Measurements from ENCODE around the gene BTBD7.

The BTBD7 gene

GRCh38 chr14:93322929-93323599 lies 9.8 kb downstream of the BTBD7 start (continued):
- TF ChIP-seq ZC3H10 (CRISPR knock-in tag; IDR thresholded peaks at IDR 0.05) (no peak), PPARA (CRISPR knock-in tag; IDR thresholded peaks at IDR 0.05; ENCODE audit: borderline replicate concordance) (no peak), SNAI2 (CRISPR knock-in tag; IDR thresholded peaks at IDR 0.05) (no peak), POU6F1 (CRISPR knock-in tag; IDR thresholded peaks at IDR 0.05; ENCODE audit: borderline replicate concordance, low read depth) (no peak), RARB (CRISPR knock-in tag; IDR thresholded peaks at IDR 0.05) (no peak), TOX (CRISPR knock-in tag; IDR thresholded peaks at IDR 0.05; ENCODE audit: borderline replicate concordance) (no peak), ESRRG (CRISPR knock-in tag; IDR thresholded peaks at IDR 0.05) (no peak), OSR1 (CRISPR knock-in tag; IDR thresholded peaks at IDR 0.05) (no peak), ZFP30 (CRISPR knock-in tag; IDR thresholded peaks at IDR 0.05) (no peak), ZFP3 (CRISPR knock-in tag; IDR thresholded peaks at IDR 0.05) (no peak), TSHZ2 (CRISPR knock-in tag; IDR thresholded peaks at IDR 0.05) (no peak)

DNA sequence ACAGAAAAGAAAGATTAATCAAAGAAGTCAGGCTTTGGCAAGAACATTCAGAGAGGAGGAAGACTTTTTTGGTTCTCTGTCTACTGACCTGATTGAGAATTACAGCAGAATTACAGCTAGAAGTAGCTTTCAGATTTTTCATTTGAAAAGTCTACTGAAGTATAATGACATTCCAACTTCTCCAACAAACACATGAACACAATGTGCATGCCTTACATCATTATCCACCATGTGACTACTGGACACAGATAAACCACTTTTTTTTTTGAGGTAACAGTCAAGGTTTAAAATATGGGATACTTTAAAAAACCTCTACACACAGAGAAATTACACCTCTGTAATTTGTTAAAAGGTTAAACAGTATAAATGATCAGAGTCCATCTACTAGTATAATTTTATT lies 12.3 kb downstream of the BTBD7 start:
- ATAC-seq: no peak
- TF ChIP-seq ZC3H10 (CRISPR knock-in tag; IDR thresholded peaks at IDR 0.05): no peak
- TF ChIP-seq OSR1 (CRISPR knock-in tag; IDR thresholded peaks at IDR 0.05): no peak
- no peak for TF ChIP-seq TOX (CRISPR knock-in tag; IDR thresholded peaks at IDR 0.05; ENCODE audit: borderline replicate concordance)
- no peak for TF ChIP-seq TSHZ2 (CRISPR knock-in tag; IDR thresholded peaks at IDR 0.05)
- TF ChIP-seq, protein P1, sequence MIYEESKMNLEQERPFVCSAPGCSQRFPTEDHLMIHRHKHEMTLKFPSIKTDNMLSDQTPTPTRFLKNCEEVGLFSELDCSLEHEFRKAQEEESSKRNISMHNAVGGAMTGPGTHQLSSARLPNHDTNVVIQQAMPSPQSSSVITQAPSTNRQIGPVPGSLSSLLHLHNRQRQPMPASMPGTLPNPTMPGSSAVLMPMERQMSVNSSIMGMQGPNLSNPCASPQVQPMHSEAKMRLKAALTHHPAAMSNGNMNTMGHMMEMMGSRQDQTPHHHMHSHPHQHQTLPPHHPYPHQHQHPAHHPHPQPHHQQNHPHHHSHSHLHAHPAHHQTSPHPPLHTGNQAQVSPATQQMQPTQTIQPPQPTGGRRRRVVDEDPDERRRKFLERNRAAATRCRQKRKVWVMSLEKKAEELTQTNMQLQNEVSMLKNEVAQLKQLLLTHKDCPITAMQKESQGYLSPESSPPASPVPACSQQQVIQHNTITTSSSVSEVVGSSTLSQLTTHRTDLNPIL (CRISPR knock-in tag; IDR thresholded peaks at IDR 0.05; ENCODE audit: low read depth): no peak
- no peak for TF ChIP-seq PPARA (CRISPR knock-in tag; IDR thresholded peaks at IDR 0.05; ENCODE audit: borderline replicate concordance)

DNA sequence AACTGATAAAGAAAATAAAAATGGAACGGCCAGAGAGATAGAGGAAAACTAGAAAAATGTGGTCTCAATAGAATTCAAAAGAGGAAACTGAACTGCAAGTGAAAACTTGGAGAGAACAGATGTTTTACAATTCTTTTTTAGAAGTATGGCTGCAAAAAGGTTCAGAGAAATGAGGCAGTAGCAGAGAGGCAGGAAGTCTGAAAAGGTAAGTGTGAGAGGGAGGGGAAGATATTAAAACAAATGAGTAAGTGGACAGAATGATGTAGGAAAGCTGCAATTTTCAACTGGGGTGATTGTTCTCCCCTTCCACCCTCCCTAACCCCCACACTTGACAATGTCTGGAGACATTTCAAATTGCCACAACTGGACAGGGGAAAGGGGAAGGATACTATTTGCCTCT lies 12.9 kb downstream of the BTBD7 start:
- no peak for TF ChIP-seq ISL1 (CRISPR knock-in tag; IDR thresholded peaks at IDR 0.05)
- no peak for TF ChIP-seq OSR1 (CRISPR knock-in tag; IDR thresholded peaks at IDR 0.05)
- no peak for TF ChIP-seq ZNF565 (CRISPR knock-in tag; conservative IDR thresholded peaks at IDR 0.05; ENCODE audit: low read depth)
- TF ChIP-seq ESRRG (CRISPR knock-in tag; IDR thresholded peaks at IDR 0.05): no peak
- TF ChIP-seq ZC3H10 (CRISPR knock-in tag; IDR thresholded peaks at IDR 0.05): no peak
- TF ChIP-seq CSDC2 (CRISPR knock-in tag; IDR thresholded peaks at IDR 0.05): no peak
- no peak for TF ChIP-seq RARB (CRISPR knock-in tag; IDR thresholded peaks at IDR 0.05)
- TF ChIP-seq POU6F1 (CRISPR knock-in tag; IDR thresholded peaks at IDR 0.05; ENCODE audit: borderline replicate concordance, low read depth): no peak
- ATAC-seq: no peak

DNA sequence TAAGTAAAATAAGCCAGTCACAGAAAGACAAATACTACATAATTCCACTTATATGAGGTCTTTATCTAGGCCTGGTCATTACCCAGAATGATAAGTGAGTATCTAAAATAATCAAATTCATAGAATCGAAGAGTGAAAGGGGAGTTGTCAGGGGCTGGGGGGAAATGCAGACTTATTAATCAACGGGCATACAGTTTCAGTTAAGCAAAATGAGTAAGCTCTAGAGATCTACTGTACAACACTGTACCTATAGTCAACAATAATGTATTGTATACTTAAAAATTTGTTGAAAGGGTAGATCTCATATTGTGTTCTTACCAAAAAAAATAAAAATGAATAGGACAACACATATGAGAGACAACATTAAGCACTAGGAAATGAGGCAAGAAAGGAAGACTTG lies 13.3 kb downstream of the BTBD7 start:
- ATAC-seq: no peak
- TF ChIP-seq, protein P1 (CRISPR knock-in tag; IDR thresholded peaks at IDR 0.05; ENCODE audit: low read depth): no peak
- TF ChIP-seq PPARA (CRISPR knock-in tag; IDR thresholded peaks at IDR 0.05; ENCODE audit: borderline replicate concordance) (no peak), ZFP3 (CRISPR knock-in tag; IDR thresholded peaks at IDR 0.05) (no peak), TCF4 (CRISPR knock-in tag; IDR thresholded peaks at IDR 0.05; ENCODE audit: borderline replicate concordance) (no peak), ESRRG (CRISPR knock-in tag; IDR thresholded peaks at IDR 0.05) (no peak), ZC3H10 (CRISPR knock-in tag; IDR thresholded peaks at IDR 0.05) (no peak), ZNF70 (CRISPR knock-in tag; IDR thresholded peaks at IDR 0.05) (no peak), GLIS3 (CRISPR knock-in tag; IDR thresholded peaks at IDR 0.05) (no peak), TSHZ2 (CRISPR knock-in tag; IDR thresholded peaks at IDR 0.05) (no peak), RARB (CRISPR knock-in tag; IDR thresholded peaks at IDR 0.05) (no peak), ZNF565 (CRISPR knock-in tag; conservative IDR thresholded peaks at IDR 0.05; ENCODE audit: low read depth) (no peak), BACH2 (CRISPR knock-in tag; IDR thresholded peaks at IDR 0.05; ENCODE audit: borderline replicate concordance) (no peak)
